Dendritic cell treated with granulocyte-macrophage colony-stimulating factor and Interleukin-4, amounts not matched to agents 40 ng/mL and 50 ng/mL, for 4 days (primary cell): ENCODE results near the gene APOLD1.
"Not testable (repeated sequence)": the region's sequence is repeated elsewhere in the genome, so short reads cannot be mapped to it uniquely, and the experiment has no call there.

Experiments
- H3K27ac Mint-ChIP-seq: one replicate; pipeline ENCODE4 v1.8.0; 2022; ENCODE audit warnings: mild to moderate bottlenecking, mixed read lengths
- H3K27me3 Mint-ChIP-seq: one replicate; pipeline ENCODE4 v1.8.0; 2022; ENCODE audit warnings: mild to moderate bottlenecking, mixed read lengths
- H3K36me3 Mint-ChIP-seq: one replicate; pipeline ENCODE4 v1.8.0; 2022; ENCODE audit warnings: low read depth, mixed read lengths
- H3K4me1 Mint-ChIP-seq: one replicate; pipeline ENCODE4 v1.8.0; 2022; ENCODE audit warnings: low read depth, mixed read lengths
- H3K4me3 Mint-ChIP-seq: one replicate; pipeline ENCODE4 v1.8.0; 2022; ENCODE audit warnings: mild to moderate bottlenecking, moderate library complexity, mixed read lengths
- H3K9me3 Mint-ChIP-seq: one replicate; pipeline ENCODE4 v1.8.0; 2022; ENCODE audit warnings: mixed read lengths
- intact Hi-C: fragments of 100-400 bp; cut with micrococcal nuclease; formaldehyde crosslinking; loops from one replicate; pipeline ENCODE4 v1.15.0; 2022

Gene APOLD1

GRCh38 chr12:12792421-12792820 is 7.0 kb downstream of the APOLD1 start:
- Mint-ChIP-seq H3K4me1 (peaks cover 12% of the 10 kb centered on the region), H3K9me3 (no peaks in the 10 kb centered on the region), H3K27ac (no peak overlapping the region), H3K27me3 (peaks cover 7% of the 10 kb centered on the region), H3K4me3 (no peak overlapping the region), H3K36me3 (no peaks in the 10 kb centered on the region)
- intact Hi-C loops = no loop called here

- Mint-ChIP-seq H3K27me3 (no peaks in the 10 kb centered on the region), H3K36me3 (no peaks in the 10 kb centered on the region), H3K4me1 (no peaks in the 10 kb centered on the region), H3K9me3 (no peaks in the 10 kb centered on the region), H3K4me3 (no peak overlapping the region), H3K27ac (no peak overlapping the region)
- intact Hi-C loops = no loop called here
Observed at GRCh38 chr12:12794686-12795085, 9.2 kb downstream of the APOLD1 start.

GRCh38 chr12:12796171-12796570 is 10.7 kb downstream of the APOLD1 start:
- Mint-ChIP-seq H3K9me3 (no peaks in the 10 kb centered on the region), H3K27me3 (no peaks in the 10 kb centered on the region), H3K27ac (no peak overlapping the region), H3K4me3 (no peak overlapping the region), H3K36me3 (no peaks in the 10 kb centered on the region), H3K4me1 (peaks cover 11% of the 10 kb centered on the region)
- intact Hi-C loops = no loop called here

- Mint-ChIP-seq H3K4me1 (peaks cover 21% of the 10 kb centered on the region), H3K27me3 (no peaks in the 10 kb centered on the region), H3K4me3 (no peak overlapping the region), H3K27ac (no peak overlapping the region), H3K36me3 (no peaks in the 10 kb centered on the region), H3K9me3 (no peaks in the 10 kb centered on the region)
- intact Hi-C loops = no loop called here
Observed at GRCh38 chr12:12796928-12797793, 11.7 kb downstream of the APOLD1 start.

GRCh38 chr12:12797794-12798152 is 12.3 kb downstream of the APOLD1 start:
- no peaks in the 10 kb centered on the region for H3K36me3 Mint-ChIP-seq
- H3K27ac Mint-ChIP-seq = no peak overlapping the region
- H3K4me1 Mint-ChIP-seq = peaks cover 27% of the 10 kb centered on the region
- no peaks in the 10 kb centered on the region for H3K9me3 Mint-ChIP-seq
- no peaks in the 10 kb centered on the region for H3K27me3 Mint-ChIP-seq
- intact Hi-C loops = no loop called here
- no peak overlapping the region for H3K4me3 Mint-ChIP-seq

- Mint-ChIP-seq H3K27me3 (no peaks in the 10 kb centered on the region), H3K27ac (no peak overlapping the region), H3K4me3 (no peak overlapping the region), H3K4me1 (peaks cover 34% of the 10 kb centered on the region), H3K9me3 (no peaks in the 10 kb centered on the region), H3K36me3 (no peaks in the 10 kb centered on the region)
- intact Hi-C loops = no loop called here
Observed at GRCh38 chr12:12798480-12798879, 13.0 kb downstream of the APOLD1 start.

- Mint-ChIP-seq H3K9me3 (no peaks in the 10 kb centered on the region), H3K4me3 (no peak overlapping the region), H3K4me1 (peaks cover 35% of the 10 kb centered on the region), H3K36me3 (no peaks in the 10 kb centered on the region), H3K27ac (no peak overlapping the region), H3K27me3 (no peaks in the 10 kb centered on the region)
- intact Hi-C loops = no loop called here
Observed at GRCh38 chr12:12799163-12799920, 13.9 kb downstream of the APOLD1 start.

- Mint-ChIP-seq H3K27ac (peak overlapping the region; percentile 71), H3K4me3 (no peak overlapping the region), H3K4me1 (peaks cover 35% of the 10 kb centered on the region), H3K9me3 (no peaks in the 10 kb centered on the region), H3K27me3 (no peaks in the 10 kb centered on the region), H3K36me3 (no peaks in the 10 kb centered on the region)
- intact Hi-C loops = no loop called here
Observed at GRCh38 chr12:12800406-12801180, 15.1 kb downstream of the APOLD1 start.

GRCh38 chr12:12801656-12802055 is 16.2 kb downstream of the APOLD1 start:
- intact Hi-C loops, H3K9me3 Mint-ChIP-seq, H3K4me3 Mint-ChIP-seq, H3K36me3 Mint-ChIP-seq, H3K27me3 Mint-ChIP-seq: not testable (repeated sequence)
- peaks cover 36% of the 10 kb centered on the region for H3K4me1 Mint-ChIP-seq
- peak overlapping the region; percentile 71 for H3K27ac Mint-ChIP-seq

- H3K9me3 Mint-ChIP-seq = no peaks in the 10 kb centered on the region
- peak overlapping the region; percentile 71 for H3K27ac Mint-ChIP-seq
- H3K27me3 Mint-ChIP-seq = no peaks in the 10 kb centered on the region
- peaks cover 49% of the 10 kb centered on the region for H3K4me1 Mint-ChIP-seq
- intact Hi-C loops = no loop called here
- no peaks in the 10 kb centered on the region for H3K36me3 Mint-ChIP-seq
- no peak overlapping the region for H3K4me3 Mint-ChIP-seq
Observed at GRCh38 chr12:12803186-12803585, 17.7 kb downstream of the APOLD1 start.

GRCh38 chr12:12804011-12804410 is 18.6 kb downstream of the APOLD1 start:
- Mint-ChIP-seq H3K36me3 (no peaks in the 10 kb centered on the region), H3K27me3 (no peaks in the 10 kb centered on the region), H3K4me3 (no peak overlapping the region), H3K4me1 (peaks cover 57% of the 10 kb centered on the region), H3K9me3 (no peaks in the 10 kb centered on the region), H3K27ac (peak overlapping the region; percentile 13)
- intact Hi-C loops = no loop called here

- Mint-ChIP-seq H3K36me3 (no peaks in the 10 kb centered on the region), H3K27me3 (no peaks in the 10 kb centered on the region), H3K4me1 (peaks cover 62% of the 10 kb centered on the region), H3K9me3 (no peaks in the 10 kb centered on the region), H3K4me3 (no peak overlapping the region), H3K27ac (peak overlapping the region; percentile 13)
- intact Hi-C loops = no loop called here
Observed at GRCh38 chr12:12804432-12804886, 19.0 kb downstream of the APOLD1 start.

GRCh38 chr12:12806784-12807516 is 21.5 kb downstream of the APOLD1 start:
- intact Hi-C loops = no loop called here
- H3K4me1 Mint-ChIP-seq = peaks cover 57% of the 10 kb centered on the region
- no peaks in the 10 kb centered on the region for H3K9me3 Mint-ChIP-seq
- peak overlapping the region; percentile 83 for H3K27ac Mint-ChIP-seq
- no peaks in the 10 kb centered on the region for H3K36me3 Mint-ChIP-seq
- H3K4me3 Mint-ChIP-seq = no peak overlapping the region
- H3K27me3 Mint-ChIP-seq = no peaks in the 10 kb centered on the region
